HEK293 (cell line): ENCODE results near the gene NPPA.

Source experiments
- BCL11A ChIP-seq: fragments of 450-650 bp; formaldehyde crosslinking; IDR thresholded peaks from 2 replicates; pipeline ENCODE4 v1.5.1; 2016; ENCODE audit warnings: low read depth, missing biosample characterization, missing genetic modification characterization
- GLIS1 ChIP-seq: fragments of 450-650 bp; formaldehyde crosslinking; IDR thresholded peaks from 2 replicates; pipeline ENCODE4 v1.5.1; 2016; ENCODE audit warnings: missing biosample characterization, missing genetic modification characterization
- KLF1 ChIP-seq: fragments of 450-650 bp; formaldehyde crosslinking; IDR thresholded peaks from 2 replicates; pipeline ENCODE4 v1.5.1; 2016; ENCODE audit warnings: missing biosample characterization, missing genetic modification characterization
- SALL2 ChIP-seq: fragments of 450-650 bp; formaldehyde crosslinking; IDR thresholded peaks from 2 replicates; pipeline ENCODE4 v1.5.0; 2017; ENCODE audit warnings: missing biosample characterization, mild to moderate bottlenecking, missing genetic modification characterization, borderline replicate concordance
- ZFHX2 ChIP-seq: fragments of 450-650 bp; formaldehyde crosslinking; conservative IDR thresholded peaks from 2 replicates; pipeline ENCODE4 v1.5.1; 2016; ENCODE audit warnings: missing biosample characterization, missing genetic modification characterization
- ZNF10 ChIP-seq: fragments of 450-650 bp; formaldehyde crosslinking; IDR thresholded peaks from 2 replicates; pipeline ENCODE4 v1.5.1; 2017; ENCODE audit warnings: missing biosample characterization, missing genetic modification characterization
- ZNF146 ChIP-seq: fragments of 450-650 bp; formaldehyde crosslinking; IDR thresholded peaks from 2 replicates; pipeline ENCODE4 v1.5.1; 2016; ENCODE audit warnings: missing biosample characterization, missing genetic modification characterization
- ZNF24 ChIP-seq: fragments of 450-650 bp; formaldehyde crosslinking; IDR thresholded peaks from 2 replicates; pipeline ENCODE4 v1.5.1; 2016; ENCODE audit warnings: missing biosample characterization, missing genetic modification characterization
- ZNF324 ChIP-seq: fragments of 450-650 bp; formaldehyde crosslinking; IDR thresholded peaks from 2 replicates; pipeline ENCODE4 v1.5.1; 2016; ENCODE audit warnings: missing biosample characterization, missing genetic modification characterization
- ZNF416 ChIP-seq: fragments of 450-650 bp; formaldehyde crosslinking; IDR thresholded peaks from 2 replicates; pipeline ENCODE4 v1.5.1; 2016; ENCODE audit warnings: missing biosample characterization, missing genetic modification characterization
- ZNF501 ChIP-seq: fragments of 450-650 bp; formaldehyde crosslinking; IDR thresholded peaks from 2 replicates; pipeline ENCODE4 v1.5.1; 2016; ENCODE audit warnings: missing biosample characterization, missing genetic modification characterization
- ZNF610 ChIP-seq: fragments of 450-650 bp; formaldehyde crosslinking; IDR thresholded peaks from 2 replicates; pipeline ENCODE4 v1.5.1; 2016; ENCODE audit warnings: missing biosample characterization, missing genetic modification characterization, borderline replicate concordance
- ZNF768 ChIP-seq: fragments of 450-650 bp; formaldehyde crosslinking; IDR thresholded peaks from 2 replicates; pipeline ENCODE4 v1.5.1; 2018; ENCODE audit warnings: missing biosample characterization, mild to moderate bottlenecking, missing genetic modification characterization
- ZSCAN23 ChIP-seq: fragments of 450-650 bp; formaldehyde crosslinking; IDR thresholded peaks from 2 replicates; pipeline ENCODE4 v1.5.1; 2016; ENCODE audit warnings: missing biosample characterization, missing genetic modification characterization
- ZSCAN30 ChIP-seq: fragments of 450-650 bp; IDR thresholded peaks from 2 replicates; pipeline ENCODE4 v1.5.1; 2018; ENCODE audit warnings: missing biosample characterization, mild to moderate bottlenecking, missing genetic modification characterization, moderate library complexity
- TF ChIP-seq, protein P1 (sequence below): fragments of 450-650 bp; formaldehyde crosslinking; IDR thresholded peaks from 2 replicates; pipeline ENCODE4 v1.5.1; 2016; ENCODE audit warnings: missing biosample characterization, missing genetic modification characterization
- TF ChIP-seq, protein P2 (sequence below): fragments of 450-650 bp; formaldehyde crosslinking; IDR thresholded peaks from 2 replicates; pipeline ENCODE4 v1.5.1; 2016; ENCODE audit warnings: missing biosample characterization, missing genetic modification characterization
- TF ChIP-seq, protein P3 (sequence below): fragments of 450-650 bp; formaldehyde crosslinking; IDR thresholded peaks from 2 replicates; pipeline ENCODE4 v1.5.1; 2017; ENCODE audit warnings: missing biosample characterization, missing genetic modification characterization
- TF ChIP-seq, protein P4 (sequence below): fragments of 450-650 bp; formaldehyde crosslinking; conservative IDR thresholded peaks from 2 replicates; pipeline ENCODE4 v1.5.1; 2016; ENCODE audit warnings: low read depth, missing biosample characterization, missing genetic modification characterization
- TF ChIP-seq, protein P5 (sequence below): fragments of 450-650 bp; formaldehyde crosslinking; IDR thresholded peaks from 2 replicates; pipeline ENCODE4 v1.5.1; 2016; ENCODE audit warnings: missing biosample characterization, missing genetic modification characterization
- TF ChIP-seq, protein P6 (sequence below): fragments of 450-650 bp; formaldehyde crosslinking; conservative IDR thresholded peaks from 2 replicates; pipeline ENCODE4 v1.5.1; 2016; ENCODE audit warnings: low read depth, missing biosample characterization, missing genetic modification characterization

NPPA gene

DNA sequence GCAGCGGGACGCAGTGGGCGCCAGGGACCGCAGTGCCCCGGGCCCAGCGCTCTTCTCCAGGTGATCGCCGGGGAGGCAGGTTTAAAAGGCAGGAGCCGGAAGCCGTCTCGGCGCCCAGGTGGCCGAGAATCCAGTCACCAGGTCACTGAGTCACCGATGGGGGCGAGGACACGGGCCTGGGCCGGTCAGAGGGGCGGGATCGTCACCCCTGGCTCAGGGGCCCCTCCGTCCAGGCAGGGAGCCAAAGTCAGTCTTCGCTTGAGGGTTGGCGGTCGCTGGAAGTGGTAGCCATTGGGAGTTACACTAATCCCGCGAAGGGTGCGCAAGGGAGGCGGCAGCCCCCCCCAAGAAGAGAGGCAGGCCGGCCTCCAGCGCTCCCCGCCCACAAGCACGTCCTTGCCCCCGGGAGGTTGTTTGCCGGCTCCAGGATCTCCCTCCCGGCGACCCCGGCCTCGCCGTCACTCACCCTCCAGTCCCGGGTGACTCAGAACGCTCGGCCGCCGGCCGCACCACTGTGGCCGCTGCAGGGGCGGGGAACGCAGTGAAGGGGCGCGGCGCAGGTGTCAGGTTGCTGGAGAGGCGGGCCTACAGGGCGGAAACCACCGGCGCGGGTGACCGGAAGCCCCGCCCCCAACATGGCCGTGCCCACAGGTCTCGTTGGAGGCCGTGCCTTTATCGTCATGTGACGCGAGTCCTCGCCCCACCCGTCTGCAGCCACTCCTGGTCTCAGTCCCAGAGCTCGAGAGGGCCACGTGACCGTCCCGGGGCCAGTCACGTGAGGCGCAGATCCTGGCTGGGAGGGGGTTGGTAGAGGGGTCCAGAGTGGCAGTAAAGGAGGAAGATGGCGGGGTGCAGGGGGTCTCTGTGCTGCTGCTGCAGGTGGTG lies 41.9 kb downstream of the NPPA start, which contains the start of the genes CLCN6 and MTHFR (continued):
- TF ChIP-seq ZSCAN23 (peak; percentile 51), ZNF610 (tag by site-specific recombination) (peak; percentile 48; the same call in 1 of the 2 replicates), ZSCAN30 (tag by site-specific recombination) (peak; percentile 88), SALL2 (no peak), KLF1 (tag by site-specific recombination) (peak; percentile 92), ZNF24 (tag by site-specific recombination) (peak; percentile 95), ZNF501 (tag by site-specific recombination) (peak; percentile 65), ZNF146 (tag by site-specific recombination) (0 out of 2 replicates have a peak, but pooled peaks have one; percentile 2), BCL11A (peak; percentile 88), ZNF768 (tag by site-specific recombination) (no peak), ZFHX2 (tag by site-specific recombination) (peak; percentile 83), GLIS1 (tag by site-specific recombination) (peak; percentile 96), ZNF10 (0 out of 2 replicates have a peak, but pooled peaks have one; percentile 11), ZNF324 (peak; percentile 42), ZNF416 (no peak)
- TF ChIP-seq, protein P1, sequence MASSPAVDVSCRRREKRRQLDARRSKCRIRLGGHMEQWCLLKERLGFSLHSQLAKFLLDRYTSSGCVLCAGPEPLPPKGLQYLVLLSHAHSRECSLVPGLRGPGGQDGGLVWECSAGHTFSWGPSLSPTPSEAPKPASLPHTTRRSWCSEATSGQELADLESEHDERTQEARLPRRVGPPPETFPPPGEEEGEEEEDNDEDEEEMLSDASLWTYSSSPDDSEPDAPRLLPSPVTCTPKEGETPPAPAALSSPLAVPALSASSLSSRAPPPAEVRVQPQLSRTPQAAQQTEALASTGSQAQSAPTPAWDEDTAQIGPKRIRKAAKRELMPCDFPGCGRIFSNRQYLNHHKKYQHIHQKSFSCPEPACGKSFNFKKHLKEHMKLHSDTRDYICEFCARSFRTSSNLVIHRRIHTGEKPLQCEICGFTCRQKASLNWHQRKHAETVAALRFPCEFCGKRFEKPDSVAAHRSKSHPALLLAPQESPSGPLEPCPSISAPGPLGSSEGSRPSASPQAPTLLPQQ (tag by site-specific recombination), result no peak; the same call in 1 of the 2 replicates
- TF ChIP-seq, protein P2, sequence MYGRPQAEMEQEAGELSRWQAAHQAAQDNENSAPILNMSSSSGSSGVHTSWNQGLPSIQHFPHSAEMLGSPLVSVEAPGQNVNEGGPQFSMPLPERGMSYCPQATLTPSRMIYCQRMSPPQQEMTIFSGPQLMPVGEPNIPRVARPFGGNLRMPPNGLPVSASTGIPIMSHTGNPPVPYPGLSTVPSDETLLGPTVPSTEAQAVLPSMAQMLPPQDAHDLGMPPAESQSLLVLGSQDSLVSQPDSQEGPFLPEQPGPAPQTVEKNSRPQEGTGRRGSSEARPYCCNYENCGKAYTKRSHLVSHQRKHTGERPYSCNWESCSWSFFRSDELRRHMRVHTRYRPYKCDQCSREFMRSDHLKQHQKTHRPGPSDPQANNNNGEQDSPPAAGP, result peak; percentile 72; the same call in 1 of the 2 replicates
- TF ChIP-seq, protein P3, sequence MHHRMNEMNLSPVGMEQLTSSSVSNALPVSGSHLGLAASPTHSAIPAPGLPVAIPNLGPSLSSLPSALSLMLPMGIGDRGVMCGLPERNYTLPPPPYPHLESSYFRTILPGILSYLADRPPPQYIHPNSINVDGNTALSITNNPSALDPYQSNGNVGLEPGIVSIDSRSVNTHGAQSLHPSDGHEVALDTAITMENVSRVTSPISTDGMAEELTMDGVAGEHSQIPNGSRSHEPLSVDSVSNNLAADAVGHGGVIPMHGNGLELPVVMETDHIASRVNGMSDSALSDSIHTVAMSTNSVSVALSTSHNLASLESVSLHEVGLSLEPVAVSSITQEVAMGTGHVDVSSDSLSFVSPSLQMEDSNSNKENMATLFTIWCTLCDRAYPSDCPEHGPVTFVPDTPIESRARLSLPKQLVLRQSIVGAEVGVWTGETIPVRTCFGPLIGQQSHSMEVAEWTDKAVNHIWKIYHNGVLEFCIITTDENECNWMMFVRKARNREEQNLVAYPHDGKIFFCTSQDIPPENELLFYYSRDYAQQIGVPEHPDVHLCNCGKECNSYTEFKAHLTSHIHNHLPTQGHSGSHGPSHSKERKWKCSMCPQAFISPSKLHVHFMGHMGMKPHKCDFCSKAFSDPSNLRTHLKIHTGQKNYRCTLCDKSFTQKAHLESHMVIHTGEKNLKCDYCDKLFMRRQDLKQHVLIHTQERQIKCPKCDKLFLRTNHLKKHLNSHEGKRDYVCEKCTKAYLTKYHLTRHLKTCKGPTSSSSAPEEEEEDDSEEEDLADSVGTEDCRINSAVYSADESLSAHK, result peak; percentile 38; the same call in 1 of the 2 replicates
- TF ChIP-seq, protein P4, sequence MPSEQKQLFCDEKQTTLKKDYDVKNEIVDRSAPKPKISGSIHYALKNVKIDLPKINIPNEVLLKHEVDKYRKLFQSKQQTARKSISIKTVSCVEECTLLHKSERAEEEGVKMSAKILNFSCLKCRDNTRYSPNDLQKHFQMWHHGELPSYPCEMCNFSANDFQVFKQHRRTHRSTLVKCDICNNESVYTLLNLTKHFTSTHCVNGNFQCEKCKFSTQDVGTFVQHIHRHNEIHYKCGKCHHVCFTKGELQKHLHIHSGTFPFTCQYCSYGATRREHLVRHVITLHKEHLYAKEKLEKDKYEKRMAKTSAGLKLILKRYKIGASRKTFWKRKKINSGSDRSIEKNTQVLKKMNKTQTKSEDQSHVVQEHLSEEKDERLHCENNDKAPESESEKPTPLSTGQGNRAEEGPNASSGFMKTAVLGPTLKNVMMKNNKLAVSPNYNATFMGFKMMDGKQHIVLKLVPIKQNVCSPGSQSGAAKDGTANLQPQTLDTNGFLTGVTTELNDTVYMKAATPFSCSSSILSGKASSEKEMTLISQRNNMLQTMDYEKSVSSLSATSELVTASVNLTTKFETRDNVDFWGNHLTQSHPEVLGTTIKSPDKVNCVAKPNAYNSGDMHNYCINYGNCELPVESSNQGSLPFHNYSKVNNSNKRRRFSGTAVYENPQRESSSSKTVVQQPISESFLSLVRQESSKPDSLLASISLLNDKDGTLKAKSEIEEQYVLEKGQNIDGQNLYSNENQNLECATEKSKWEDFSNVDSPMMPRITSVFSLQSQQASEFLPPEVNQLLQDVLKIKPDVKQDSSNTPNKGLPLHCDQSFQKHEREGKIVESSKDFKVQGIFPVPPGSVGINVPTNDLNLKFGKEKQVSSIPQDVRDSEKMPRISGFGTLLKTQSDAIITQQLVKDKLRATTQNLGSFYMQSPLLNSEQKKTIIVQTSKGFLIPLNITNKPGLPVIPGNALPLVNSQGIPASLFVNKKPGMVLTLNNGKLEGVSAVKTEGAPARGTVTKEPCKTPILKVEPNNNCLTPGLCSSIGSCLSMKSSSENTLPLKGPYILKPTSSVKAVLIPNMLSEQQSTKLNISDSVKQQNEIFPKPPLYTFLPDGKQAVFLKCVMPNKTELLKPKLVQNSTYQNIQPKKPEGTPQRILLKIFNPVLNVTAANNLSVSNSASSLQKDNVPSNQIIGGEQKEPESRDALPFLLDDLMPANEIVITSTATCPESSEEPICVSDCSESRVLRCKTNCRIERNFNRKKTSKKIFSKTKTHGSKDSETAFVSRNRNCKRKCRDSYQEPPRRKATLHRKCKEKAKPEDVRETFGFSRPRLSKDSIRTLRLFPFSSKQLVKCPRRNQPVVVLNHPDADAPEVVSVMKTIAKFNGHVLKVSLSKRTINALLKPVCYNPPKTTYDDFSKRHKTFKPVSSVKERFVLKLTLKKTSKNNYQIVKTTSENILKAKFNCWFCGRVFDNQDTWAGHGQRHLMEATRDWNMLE (tag by site-specific recombination), result peak; percentile 79
- TF ChIP-seq, protein P5, sequence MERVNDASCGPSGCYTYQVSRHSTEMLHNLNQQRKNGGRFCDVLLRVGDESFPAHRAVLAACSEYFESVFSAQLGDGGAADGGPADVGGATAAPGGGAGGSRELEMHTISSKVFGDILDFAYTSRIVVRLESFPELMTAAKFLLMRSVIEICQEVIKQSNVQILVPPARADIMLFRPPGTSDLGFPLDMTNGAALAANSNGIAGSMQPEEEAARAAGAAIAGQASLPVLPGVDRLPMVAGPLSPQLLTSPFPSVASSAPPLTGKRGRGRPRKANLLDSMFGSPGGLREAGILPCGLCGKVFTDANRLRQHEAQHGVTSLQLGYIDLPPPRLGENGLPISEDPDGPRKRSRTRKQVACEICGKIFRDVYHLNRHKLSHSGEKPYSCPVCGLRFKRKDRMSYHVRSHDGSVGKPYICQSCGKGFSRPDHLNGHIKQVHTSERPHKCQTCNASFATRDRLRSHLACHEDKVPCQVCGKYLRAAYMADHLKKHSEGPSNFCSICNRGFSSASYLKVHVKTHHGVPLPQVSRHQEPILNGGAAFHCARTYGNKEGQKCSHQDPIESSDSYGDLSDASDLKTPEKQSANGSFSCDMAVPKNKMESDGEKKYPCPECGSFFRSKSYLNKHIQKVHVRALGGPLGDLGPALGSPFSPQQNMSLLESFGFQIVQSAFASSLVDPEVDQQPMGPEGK (tag by site-specific recombination), result peak; percentile 93
- TF ChIP-seq, protein P6, sequence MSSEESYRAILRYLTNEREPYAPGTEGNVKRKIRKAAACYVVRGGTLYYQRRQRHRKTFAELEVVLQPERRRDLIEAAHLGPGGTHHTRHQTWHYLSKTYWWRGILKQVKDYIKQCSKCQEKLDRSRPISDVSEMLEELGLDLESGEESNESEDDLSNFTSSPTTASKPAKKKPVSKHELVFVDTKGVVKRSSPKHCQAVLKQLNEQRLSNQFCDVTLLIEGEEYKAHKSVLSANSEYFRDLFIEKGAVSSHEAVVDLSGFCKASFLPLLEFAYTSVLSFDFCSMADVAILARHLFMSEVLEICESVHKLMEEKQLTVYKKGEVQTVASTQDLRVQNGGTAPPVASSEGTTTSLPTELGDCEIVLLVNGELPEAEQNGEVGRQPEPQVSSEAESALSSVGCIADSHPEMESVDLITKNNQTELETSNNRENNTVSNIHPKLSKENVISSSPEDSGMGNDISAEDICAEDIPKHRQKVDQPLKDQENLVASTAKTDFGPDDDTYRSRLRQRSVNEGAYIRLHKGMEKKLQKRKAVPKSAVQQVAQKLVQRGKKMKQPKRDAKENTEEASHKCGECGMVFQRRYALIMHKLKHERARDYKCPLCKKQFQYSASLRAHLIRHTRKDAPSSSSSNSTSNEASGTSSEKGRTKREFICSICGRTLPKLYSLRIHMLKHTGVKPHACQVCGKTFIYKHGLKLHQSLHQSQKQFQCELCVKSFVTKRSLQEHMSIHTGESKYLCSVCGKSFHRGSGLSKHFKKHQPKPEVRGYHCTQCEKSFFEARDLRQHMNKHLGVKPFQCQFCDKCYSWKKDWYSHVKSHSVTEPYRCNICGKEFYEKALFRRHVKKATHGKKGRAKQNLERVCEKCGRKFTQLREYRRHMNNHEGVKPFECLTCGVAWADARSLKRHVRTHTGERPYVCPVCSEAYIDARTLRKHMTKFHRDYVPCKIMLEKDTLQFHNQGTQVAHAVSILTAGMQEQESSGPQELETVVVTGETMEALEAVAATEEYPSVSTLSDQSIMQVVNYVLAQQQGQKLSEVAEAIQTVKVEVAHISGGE (tag by site-specific recombination), result peak; percentile 40; the same call in 1 of the 2 replicates
